ENCODE measurements around the gene CPXM2. TPM values are rescaled to one million over a fixed set of nuclear protein-coding genes. Genes with fewer than 3 reads are reported as not detected.

Gene CPXM2
- total RNA-seq, 2 experiments from 2014 or later = not detected

DNA sequence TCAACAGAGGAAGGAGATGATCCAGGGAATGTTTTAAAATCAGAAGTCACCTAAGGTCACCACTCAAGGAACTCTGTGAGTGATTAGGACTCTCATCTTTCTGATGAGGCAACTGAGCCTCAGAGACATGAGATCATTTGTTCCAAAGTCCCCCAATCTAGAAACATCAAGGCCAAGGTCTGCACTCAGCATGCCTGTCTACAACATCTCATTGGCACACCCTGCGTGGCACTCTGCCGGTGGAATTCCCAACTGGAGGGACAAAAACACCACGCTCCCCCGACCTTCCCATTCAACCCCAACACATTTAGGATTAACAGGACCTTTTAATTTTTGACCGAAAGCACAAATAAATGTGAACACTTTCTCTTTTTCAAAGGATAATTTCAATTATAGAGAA, 31.4 kb downstream of the CPXM2 start:
- H3K4me3 Mint-ChIP-seq = no peak overlapping the region
- Histone ChIP-seq H3K4me3 (ENCODE audit: low read length) (no peak overlapping the region), H3K27ac (ENCODE audit: low read depth in 1 of 2, low read length in 2 of 2) (no peak overlapping the region), H3K36me3 (ENCODE audit: insufficient read depth, low read length) (no peaks in the 10 kb centered on the region), H3K9me3 (ENCODE audit: control insufficient read depth in 1 of 2, insufficient read depth in 1 of 2, low read length in 2 of 2) (peaks cover 0 to 14% of the 10 kb centered on the region in 2 experiments), H3K27me3 (ENCODE audit: control insufficient read depth in 1 of 2, insufficient read depth in 2 of 2, low read length in 2 of 2) (peaks cover 0 to 2% of the 10 kb centered on the region in 2 experiments), H3K4me1 (ENCODE audit: insufficient read depth, low read length) (no peaks in the 10 kb centered on the region)
- DNase-seq (no peak), ATAC-seq (ENCODE audit: poor library complexity) (no peak)
- no peaks in the 10 kb centered on the region for H3K36me3 Mint-ChIP-seq (ENCODE audit: low read depth)
- H3K4me1 Mint-ChIP-seq (ENCODE audit: low read depth) = no peaks in the 10 kb centered on the region
- intact Hi-C loops (cut with DNase I, micrococcal nuclease) = no loop called here
- H3K27ac Mint-ChIP-seq = no peak overlapping the region
- H3K27me3 Mint-ChIP-seq = no peaks in the 10 kb centered on the region
- ChIA-PET CTCF (no interaction called here), POLR2A (no interaction called here)
- no peaks in the 10 kb centered on the region for H3K9me3 Mint-ChIP-seq
- no peak for TF ChIP-seq CTCF (IDR thresholded peaks at IDR 0.05)

DNA sequence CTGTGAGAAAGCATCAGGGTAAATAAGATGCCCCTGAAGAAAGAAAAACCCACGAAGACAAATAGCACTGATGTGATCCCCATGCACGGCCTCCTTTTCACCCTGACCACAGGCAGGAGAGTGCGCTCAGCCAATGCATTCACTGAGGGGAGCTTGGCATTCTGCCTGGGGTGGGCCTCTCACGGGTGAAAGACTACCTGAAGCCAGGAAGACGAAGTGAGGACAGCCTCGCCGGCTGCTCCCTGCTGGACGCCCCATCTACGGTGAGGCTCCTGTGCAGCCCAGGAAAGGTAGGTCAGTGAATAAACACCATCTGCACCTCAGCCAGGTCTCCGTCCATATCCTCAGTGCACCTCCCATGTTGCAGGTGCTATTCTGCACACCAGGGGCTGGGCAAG, 32.0 kb downstream of the CPXM2 start:
- DNase-seq (no peak), ATAC-seq (ENCODE audit: poor library complexity) (no peak)
- no peaks in the 10 kb centered on the region for H3K36me3 Mint-ChIP-seq (ENCODE audit: low read depth)
- no peaks in the 10 kb centered on the region for H3K27me3 Mint-ChIP-seq
- intact Hi-C loops (cut with DNase I, micrococcal nuclease) = no loop called here
- H3K4me3 ChIP-seq (ENCODE audit: low read length) = no peak overlapping the region
- H3K9me3 Mint-ChIP-seq = no peaks in the 10 kb centered on the region
- ChIA-PET POLR2A (no interaction called here), CTCF (no interaction called here)
- H3K27me3 ChIP-seq (ENCODE audit: control insufficient read depth in 1 of 2, insufficient read depth in 2 of 2, low read length in 2 of 2) = peaks cover 0 to 2% of the 10 kb centered on the region in 2 experiments
- TF ChIP-seq CTCF (IDR thresholded peaks at IDR 0.05) = no peak
- no peaks in the 10 kb centered on the region for H3K4me1 ChIP-seq (ENCODE audit: insufficient read depth, low read length)
- H3K4me1 Mint-ChIP-seq (ENCODE audit: low read depth) = no peaks in the 10 kb centered on the region
- peaks cover 0 to 15% of the 10 kb centered on the region in 2 experiments for H3K9me3 ChIP-seq (ENCODE audit: control insufficient read depth in 1 of 2, insufficient read depth in 1 of 2, low read length in 2 of 2)
- no peak overlapping the region for H3K27ac ChIP-seq (ENCODE audit: low read depth in 1 of 2, low read length in 2 of 2)
- H3K36me3 ChIP-seq (ENCODE audit: insufficient read depth, low read length) = no peaks in the 10 kb centered on the region
- no peak overlapping the region for H3K27ac Mint-ChIP-seq
- H3K4me3 Mint-ChIP-seq = no peak overlapping the region

DNA sequence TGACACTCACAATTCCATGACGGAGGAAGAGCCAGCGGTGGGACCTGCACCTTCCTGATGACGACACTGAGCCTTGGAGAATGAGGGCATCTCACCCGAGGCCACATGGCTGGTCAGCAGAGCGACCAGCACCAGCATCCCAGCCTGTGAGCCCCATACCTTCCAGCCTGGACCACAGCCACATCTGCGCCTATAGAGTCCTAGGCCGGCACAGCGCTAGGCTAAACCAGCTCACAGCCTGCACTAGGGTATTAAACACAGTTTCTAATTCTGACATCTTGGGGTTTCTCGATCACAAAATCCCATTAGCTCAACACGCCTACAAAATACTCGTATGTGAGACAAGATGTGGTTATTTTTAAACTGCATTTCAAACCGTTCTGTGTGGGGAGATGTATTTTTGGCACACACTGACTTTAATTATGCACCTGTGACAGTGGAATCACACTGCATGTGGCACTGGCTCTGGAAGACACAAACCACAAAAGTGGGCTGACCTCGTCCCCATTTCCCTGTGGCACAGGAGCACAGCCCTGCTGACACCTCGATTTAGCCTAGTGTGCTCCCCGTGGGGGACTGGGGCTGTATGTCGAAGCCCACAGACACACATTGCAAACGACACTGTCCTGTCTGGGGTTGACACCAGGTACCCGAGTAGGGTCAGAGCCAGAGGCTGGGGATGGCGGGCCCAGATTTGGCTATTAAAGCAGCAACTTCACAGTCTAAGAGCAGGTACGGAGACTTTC, 32.5 kb downstream of the CPXM2 start:
- no peak overlapping the region for H3K27ac ChIP-seq (ENCODE audit: low read depth in 1 of 2, low read length in 2 of 2)
- no peaks in the 10 kb centered on the region for H3K36me3 Mint-ChIP-seq (ENCODE audit: low read depth)
- no peaks in the 10 kb centered on the region for H3K36me3 ChIP-seq (ENCODE audit: insufficient read depth, low read length)
- DNase-seq (no peak), ATAC-seq (ENCODE audit: poor library complexity) (no peak)
- ChIA-PET POLR2A (no interaction called here), CTCF (no interaction called here)
- H3K4me1 ChIP-seq (ENCODE audit: insufficient read depth, low read length) = no peaks in the 10 kb centered on the region
- no peak for TF ChIP-seq CTCF (IDR thresholded peaks at IDR 0.05)
- no peak overlapping the region for H3K4me3 ChIP-seq (ENCODE audit: low read length)
- no peaks in the 10 kb centered on the region for H3K27me3 Mint-ChIP-seq
- intact Hi-C loops (cut with DNase I, micrococcal nuclease) = no loop called here
- H3K9me3 Mint-ChIP-seq = no peaks in the 10 kb centered on the region
- no peak overlapping the region for H3K4me3 Mint-ChIP-seq
- H3K9me3 ChIP-seq (ENCODE audit: control insufficient read depth in 1 of 2, insufficient read depth in 1 of 2, low read length in 2 of 2) = peaks cover 0 to 15% of the 10 kb centered on the region in 2 experiments
- H3K27me3 ChIP-seq (ENCODE audit: control insufficient read depth in 1 of 2, insufficient read depth in 2 of 2, low read length in 2 of 2) = peaks cover 0 to 2% of the 10 kb centered on the region in 2 experiments
- H3K27ac Mint-ChIP-seq = no peak overlapping the region
- no peaks in the 10 kb centered on the region for H3K4me1 Mint-ChIP-seq (ENCODE audit: low read depth)

All from CD4-positive, alpha-beta T cell (primary cell).